ENCODE measurements around the gene BEST1.
"Not testable (repeated sequence)": the region's sequence is repeated elsewhere in the genome, so short reads cannot be mapped to it uniquely, and the experiment has no call there.

The BEST1 gene

DNA sequence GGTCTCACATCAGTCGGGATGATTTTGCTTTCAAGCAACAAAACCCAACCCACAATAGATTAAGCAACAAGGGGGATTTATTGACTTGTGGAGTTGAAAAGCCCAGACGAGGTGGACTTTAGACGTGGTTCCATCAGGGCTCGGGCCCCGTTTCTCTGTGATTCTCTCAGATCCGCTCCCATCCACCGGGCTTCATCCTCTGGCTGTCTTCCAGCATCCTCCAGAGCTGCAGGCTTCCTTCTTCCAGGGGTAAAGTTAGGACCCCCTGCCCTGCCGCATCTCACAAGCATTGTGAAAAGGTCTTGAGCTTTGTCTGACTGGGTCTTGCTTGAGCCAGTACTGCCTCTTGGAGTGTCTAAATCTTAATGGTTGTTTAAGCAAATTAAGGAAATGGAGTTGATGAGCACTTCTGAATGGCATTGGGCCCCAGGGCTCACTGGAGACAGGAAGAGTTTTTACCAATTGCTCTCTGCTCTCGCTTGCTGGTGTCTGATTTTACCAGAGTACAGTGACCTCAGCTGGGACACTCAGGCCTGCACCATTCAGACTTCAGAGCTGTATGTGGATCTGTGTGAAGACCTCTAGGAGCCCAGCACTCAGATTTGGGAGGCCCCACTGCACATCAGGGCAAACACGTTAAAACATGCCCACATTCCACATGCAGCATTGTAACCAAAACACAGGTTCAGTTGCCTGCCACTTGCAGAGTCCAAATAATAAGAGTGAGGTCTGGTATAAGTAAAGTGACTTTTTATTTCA, 30.8 kb downstream of the BEST1 start:
- DNase-seq: no peak

GRCh38 chr11:61983419-61983818, 33.3 kb downstream of the BEST1 start:
- DNase-seq: no peak

- no peak for DNase-seq
These were observed 35.7 kb downstream of the BEST1 start for GRCh38 chr11:61985869-61986268.

DNA sequence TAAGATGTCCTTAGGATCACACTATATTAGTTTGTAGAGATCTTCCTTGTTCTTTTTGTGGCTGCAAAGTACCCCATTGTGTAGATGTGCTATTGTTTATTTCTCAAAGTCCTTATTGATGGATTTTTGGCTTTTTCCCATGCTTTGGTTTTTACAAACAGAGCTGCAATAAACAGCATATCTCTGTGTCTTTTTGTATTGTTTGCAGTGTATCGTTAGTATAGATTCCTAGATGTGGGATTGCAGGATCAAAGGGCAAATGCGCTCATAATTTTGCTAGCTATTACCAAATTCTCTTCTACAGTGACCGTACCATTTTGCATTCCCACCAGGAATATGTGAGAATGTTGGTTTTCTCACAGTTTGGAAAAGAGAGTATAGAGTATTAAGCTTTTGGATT, 44.8 kb downstream of the BEST1 start:
- DNase-seq: no peak

GRCh38 chr11:61996933-61997332, 46.8 kb downstream of the BEST1 start:
- DNase-seq: no peak

GRCh38 chr11:61999141-61999975, 49.2 kb downstream of the BEST1 start:
- no peak for DNase-seq

DNA sequence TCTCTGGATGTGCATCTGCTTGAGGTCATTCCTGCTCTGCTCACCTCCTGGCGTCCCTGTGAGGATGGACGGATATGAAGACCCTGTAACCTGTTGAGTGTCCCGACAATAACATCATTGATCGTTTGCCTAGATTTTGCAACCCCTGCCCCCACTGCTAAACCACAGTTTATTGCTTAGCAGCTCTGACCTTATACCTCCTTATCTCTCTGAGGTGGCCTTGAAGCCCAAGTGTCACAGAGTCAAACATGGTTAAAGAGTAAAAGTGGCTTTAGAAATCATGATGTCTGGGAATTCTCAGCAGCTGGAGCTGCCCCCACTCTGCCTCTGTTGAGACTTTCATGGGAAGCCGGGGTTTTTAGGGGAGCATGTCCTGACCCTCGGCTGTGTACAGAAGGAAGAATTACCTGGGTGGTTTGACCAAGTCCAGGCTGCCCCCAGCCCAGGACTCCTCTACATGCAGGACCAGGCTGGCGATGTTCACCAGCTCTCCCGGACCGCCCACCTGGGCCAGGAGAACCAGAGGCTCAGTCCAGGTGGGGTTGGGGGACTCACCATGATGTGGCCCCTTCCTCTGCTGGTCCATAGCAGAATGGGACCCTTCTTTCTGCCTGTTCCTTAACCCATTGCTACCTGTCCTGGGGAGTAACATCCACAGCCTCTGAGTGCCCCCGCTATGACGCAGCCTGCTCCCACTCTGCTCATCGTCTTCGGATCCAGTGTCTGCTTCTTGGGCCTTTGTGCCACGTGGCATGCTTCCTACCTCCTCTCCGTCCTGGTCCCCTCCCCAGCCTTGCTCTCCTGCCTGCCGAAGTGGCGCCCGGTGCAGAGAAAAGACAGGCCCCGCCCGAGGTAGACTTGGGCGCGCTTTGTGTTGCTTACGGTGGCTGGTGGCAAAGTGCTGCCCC, 50.6 kb downstream of the BEST1 start:
- no peak for DNase-seq

DNA sequence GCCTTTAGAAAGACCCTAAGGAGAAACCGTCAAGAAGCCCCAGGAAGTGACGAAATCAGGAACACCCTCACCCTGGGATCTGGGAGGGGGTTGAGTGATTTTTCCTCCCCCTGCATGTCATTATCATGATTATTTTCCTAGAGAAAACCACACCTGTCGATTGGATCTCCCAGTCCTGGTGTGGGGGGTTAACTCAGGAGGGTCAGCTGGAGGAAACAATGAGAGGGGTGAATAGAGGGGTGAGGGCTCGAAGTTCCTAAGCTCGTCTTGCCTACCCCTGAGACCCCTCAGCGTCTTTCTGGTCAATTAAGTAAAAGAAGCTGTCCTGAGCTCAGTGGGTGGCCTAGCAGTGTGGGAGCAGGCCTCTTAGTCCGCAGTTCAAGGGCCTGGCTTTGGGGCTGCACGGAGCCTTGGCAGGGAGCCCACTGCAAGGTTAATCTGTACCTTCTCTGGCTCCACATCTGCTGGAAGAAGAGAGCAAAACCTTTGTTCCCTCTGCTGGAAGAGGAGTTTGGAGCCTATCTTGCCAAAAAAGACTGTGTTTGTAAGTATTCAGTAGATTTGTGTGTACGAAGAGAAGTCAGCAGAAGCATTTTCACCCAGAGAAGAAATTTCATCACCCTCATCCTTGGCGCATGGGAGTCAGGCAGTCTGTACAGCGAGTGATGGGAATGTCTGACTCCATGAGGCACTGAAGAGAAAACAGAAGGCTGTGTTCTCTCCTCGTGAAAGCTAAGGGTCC, 51.5 kb downstream of the BEST1 start:
- no peak for DNase-seq

DNA sequence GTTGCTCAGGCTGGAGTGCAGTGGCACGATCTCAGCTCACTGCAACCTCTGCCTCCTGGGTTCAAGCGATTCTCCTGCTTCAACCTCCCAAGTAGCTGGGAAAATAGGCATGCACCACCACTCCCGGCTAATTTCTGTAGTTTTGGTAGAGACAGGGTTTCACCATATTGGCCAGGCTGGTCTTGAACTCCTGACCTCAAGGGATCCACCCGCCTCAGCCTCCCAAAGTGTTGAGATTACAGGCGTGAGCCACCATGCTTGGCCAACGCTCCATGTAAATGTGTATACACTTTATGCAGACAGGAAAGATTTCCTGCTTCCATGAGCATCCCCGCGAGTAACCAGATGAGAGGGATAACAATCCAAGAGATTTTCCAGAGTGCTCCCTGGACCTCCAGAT, 52.1 kb downstream of the BEST1 start:
- DNase-seq: not testable (repeated sequence)

DNA sequence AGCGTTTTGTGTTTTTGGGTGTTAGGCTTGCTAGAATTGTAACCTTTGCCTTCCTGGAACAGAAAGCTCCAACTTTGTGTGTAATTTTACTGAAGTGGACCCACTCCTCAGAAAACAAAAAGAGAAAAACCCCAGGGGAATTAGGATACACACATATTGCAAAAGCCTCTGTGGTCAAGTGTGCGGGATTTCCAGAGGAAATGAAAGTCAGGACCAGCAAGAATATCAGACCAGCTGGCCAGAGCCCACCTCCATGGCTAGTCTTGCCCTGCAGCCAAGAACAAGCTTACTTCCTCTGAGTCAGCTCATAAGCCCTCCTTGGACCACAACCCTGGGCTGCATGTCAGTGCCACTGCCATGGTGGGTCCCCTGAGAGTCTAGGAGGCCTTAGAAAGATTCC, 54.3 kb downstream of the BEST1 start:
- no peak for DNase-seq

- no peak for DNase-seq
These were observed 58.0 kb downstream of the BEST1 start for GRCh38 chr11:62008193-62008592.

DNA sequence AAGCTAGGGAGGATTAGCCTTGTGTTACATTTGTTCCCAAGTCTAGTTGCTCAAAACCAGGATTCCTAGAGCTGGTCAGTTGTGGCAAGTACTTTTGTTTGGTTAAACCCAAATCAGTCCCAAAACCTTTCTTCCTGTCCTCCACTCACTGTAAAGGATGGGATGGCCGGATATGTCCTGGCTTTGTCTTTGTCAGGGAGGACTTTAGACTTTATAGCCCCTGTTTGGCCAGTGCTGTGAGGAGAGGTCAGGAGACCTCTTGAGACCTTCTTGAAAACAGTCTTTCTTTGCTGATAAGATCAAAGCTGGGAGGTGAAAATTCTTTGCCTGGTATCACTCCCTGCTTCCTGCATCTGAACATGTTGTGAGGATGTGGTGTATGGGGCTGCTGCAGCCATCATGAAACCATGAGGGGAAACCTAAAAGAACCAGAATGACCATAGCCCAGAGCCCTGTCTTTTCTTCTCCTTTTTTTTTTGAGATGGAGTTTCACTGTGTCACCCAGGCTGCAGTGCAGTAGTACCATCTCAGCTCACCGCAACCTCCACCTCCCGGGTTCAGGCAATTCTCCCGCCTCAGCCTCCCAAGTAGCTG, 60.9 kb downstream of the BEST1 start:
- no peak for DNase-seq

GRCh38 chr11:62011881-62012280, 61.7 kb downstream of the BEST1 start:
- no peak for DNase-seq

- DNase-seq: no peak
These were observed 62.3 kb downstream of the BEST1 start for GRCh38 chr11:62012451-62012831.

- no peak for DNase-seq
These were observed 62.8 kb downstream of the BEST1 start for GRCh38 chr11:62012832-62013461.
